Tibial artery (tissue), 4 donors: ENCODE data around the gene LHX1.

ENCODE experiments used
- DNase-seq, 2 donors: peaks; one replicate each; pipeline ENCODE4 v3.0.0-alpha.2; 2019
- H3K27ac ChIP-seq, 2 donors: fragments of 200-600 bp; sonication (generic) in 1 of 2; 1 replicate in 1 of 2; 2 replicates in 1 of 2; pipeline ENCODE4 v1.5.1; 2018 to 2019; ENCODE audit warnings: mild to moderate bottlenecking in 1 of 2
- H3K27me3 ChIP-seq, 2 donors: fragments of 200-600 bp; sonication (generic) in 1 of 2; one replicate each; pipeline versions ENCODE4 v1.5.1 to v1.6.0; 2016 to 2019
- H3K36me3 ChIP-seq, 3 donors: fragments of 200-600 bp; sonication (generic) in 2 of 3; one replicate each; pipeline ENCODE4 v1.5.1; 2016 to 2019; ENCODE audit warnings: mild to moderate bottlenecking in 2 of 3
- H3K4me1 ChIP-seq, 4 donors: fragments of 200-600 bp; sonication (generic) in 2 of 4; 1 replicate in 3 of 4; 2 replicates in 1 of 4; pipeline ENCODE4 v1.5.1; 2016 to 2019
- H3K4me3 ChIP-seq, 2 donors: fragments of 200-600 bp; sonication (generic) in 1 of 2; 1 replicate in 1 of 2; 2 replicates in 1 of 2; pipeline ENCODE4 v1.5.1; 2018 to 2019; ENCODE audit warnings: mild to moderate bottlenecking in 2 of 2
- H3K9me3 ChIP-seq, 3 donors: fragments of 200-600 bp; sonication (generic) in 1 of 3; one replicate each; pipeline ENCODE4 v1.5.1; 2016 to 2019
- intact Hi-C: fragments of 100-400 bp; cut with DNase I; formaldehyde crosslinking; loops from one replicate; pipeline ENCODE4 v1.15.0; 2023; ENCODE audit warnings: low total_unique reads
- TF ChIP-seq, protein P1 (sequence below), 2 experiments: fragments of 200-600 bp in 1 of 2; fragments of 450-650 bp in 1 of 2; IDR thresholded peaks; one replicate each; pipeline ENCODE4 v1.5.1; 2017 to 2019; ENCODE audit warnings: antibody characterized with exemption in 2 of 2, mild to moderate bottlenecking in 1 of 2, moderate library complexity in 1 of 2

LHX1 gene

DNA sequence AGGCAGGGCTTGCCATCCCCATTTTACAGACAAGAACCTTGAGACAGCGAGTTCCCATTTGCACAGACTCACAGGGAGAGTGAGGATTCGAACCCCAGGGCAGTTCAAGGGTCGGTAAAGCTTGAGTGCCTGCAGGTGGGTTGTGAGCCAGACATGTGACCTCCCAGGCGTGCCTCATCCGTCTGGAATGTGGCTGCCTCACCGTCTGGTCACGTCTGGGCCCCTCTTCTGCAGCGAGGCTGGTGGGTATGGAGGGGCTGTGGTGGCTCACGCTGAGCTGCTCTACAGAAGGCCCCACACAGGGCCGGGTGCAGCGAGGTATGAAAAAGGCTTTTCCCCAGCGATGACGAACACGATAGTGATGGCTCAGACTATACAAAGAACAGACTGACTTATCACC, 35.8 kb upstream of the LHX1 start:
- no peak for DNase-seq
- intact Hi-C loops, result no loop called here
- TF ChIP-seq, protein P1, sequence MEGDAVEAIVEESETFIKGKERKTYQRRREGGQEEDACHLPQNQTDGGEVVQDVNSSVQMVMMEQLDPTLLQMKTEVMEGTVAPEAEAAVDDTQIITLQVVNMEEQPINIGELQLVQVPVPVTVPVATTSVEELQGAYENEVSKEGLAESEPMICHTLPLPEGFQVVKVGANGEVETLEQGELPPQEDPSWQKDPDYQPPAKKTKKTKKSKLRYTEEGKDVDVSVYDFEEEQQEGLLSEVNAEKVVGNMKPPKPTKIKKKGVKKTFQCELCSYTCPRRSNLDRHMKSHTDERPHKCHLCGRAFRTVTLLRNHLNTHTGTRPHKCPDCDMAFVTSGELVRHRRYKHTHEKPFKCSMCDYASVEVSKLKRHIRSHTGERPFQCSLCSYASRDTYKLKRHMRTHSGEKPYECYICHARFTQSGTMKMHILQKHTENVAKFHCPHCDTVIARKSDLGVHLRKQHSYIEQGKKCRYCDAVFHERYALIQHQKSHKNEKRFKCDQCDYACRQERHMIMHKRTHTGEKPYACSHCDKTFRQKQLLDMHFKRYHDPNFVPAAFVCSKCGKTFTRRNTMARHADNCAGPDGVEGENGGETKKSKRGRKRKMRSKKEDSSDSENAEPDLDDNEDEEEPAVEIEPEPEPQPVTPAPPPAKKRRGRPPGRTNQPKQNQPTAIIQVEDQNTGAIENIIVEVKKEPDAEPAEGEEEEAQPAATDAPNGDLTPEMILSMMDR (IDR thresholded peaks at IDR 0.05), result no peak
- Histone ChIP-seq H3K27me3 (peaks cover 0 to 38% of the 10 kb centered on the region in 2 donors), H3K36me3 (no peaks in the 10 kb centered on the region), H3K4me1 (no peaks in the 10 kb centered on the region), H3K4me3 (no peak overlapping the region), H3K27ac (no peak overlapping the region), H3K9me3 (no peaks in the 10 kb centered on the region)

DNA sequence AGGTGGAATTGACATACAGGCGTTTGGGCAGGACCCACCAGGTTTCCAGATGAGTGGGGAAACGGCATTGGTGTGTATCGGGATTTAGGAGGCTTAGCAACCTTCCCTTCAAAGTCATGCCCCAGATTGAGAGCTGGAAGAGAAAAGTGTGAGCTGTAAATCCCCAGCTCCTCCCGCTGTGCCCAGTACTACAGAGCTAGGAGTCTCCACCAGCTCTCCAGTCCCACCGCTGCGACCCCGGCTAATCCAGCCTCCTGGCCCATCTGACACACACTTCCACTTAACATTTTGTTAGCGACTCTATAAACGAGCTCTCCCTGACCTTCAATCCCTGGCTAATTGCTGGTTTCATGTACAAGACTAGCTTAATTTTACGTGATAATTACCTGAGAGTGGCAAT, 29.9 kb upstream of the LHX1 start:
- no peak overlapping the region for H3K27ac ChIP-seq
- H3K9me3 ChIP-seq, result no peaks in the 10 kb centered on the region
- TF ChIP-seq, protein P1 (IDR thresholded peaks at IDR 0.05), result no peak
- no peaks in the 10 kb centered on the region for H3K36me3 ChIP-seq
- intact Hi-C loops, result no loop called here
- H3K4me3 ChIP-seq, result no peak overlapping the region
- DNase-seq, result no peak
- no peaks in the 10 kb centered on the region for H3K4me1 ChIP-seq
- H3K27me3 ChIP-seq, result peaks cover 0 to 47% of the 10 kb centered on the region in 2 donors

DNA sequence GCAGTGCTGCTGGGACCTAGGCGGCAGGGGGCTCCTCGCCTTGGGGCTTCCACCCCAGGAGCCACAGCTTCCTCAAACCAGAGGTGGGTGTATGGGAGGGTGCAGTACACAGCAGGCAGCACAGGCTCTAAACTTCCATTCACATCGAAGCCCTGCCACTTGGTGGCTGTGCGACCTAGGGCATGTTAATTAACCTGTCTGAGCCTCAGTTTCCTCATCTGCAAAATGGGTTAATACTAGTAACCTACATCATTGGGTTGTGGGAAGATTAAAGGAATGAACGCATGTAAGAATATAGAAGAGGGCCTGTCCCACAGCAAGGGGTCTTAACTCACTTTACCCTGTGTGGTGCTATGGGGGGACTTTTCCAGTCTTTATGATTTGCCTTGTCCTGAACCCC, 26.8 kb upstream of the LHX1 start:
- H3K4me3 ChIP-seq, result no peak overlapping the region
- DNase-seq, result no peak
- TF ChIP-seq, protein P1 (IDR thresholded peaks at IDR 0.05), result no peak
- peaks cover 0 to 60% of the 10 kb centered on the region in 2 donors for H3K27me3 ChIP-seq
- H3K4me1 ChIP-seq, result no peaks in the 10 kb centered on the region
- H3K27ac ChIP-seq, result no peak overlapping the region
- H3K36me3 ChIP-seq, result no peaks in the 10 kb centered on the region
- no peaks in the 10 kb centered on the region for H3K9me3 ChIP-seq
- intact Hi-C loops, result no loop called here

DNA sequence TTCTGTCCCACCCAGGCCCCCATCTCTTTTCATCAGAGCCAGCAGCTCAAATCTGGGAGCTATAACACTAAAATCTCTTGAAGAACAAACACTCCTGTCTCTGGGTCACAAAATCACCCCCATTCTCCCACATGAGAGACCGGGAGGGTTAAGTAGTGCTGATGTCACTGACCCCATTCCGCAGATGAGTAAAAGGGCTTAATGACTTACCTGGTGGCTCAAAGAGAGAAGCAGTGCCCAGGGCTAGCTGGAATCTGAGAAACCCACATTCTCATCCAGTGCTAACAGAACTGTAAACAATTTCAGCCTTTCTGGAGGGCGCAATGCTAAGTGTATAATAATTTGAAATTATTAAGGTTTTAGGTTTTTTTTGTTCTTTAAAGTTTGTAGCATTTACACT, 26.3 kb upstream of the LHX1 start:
- Histone ChIP-seq H3K36me3 (no peaks in the 10 kb centered on the region), H3K4me1 (no peaks in the 10 kb centered on the region), H3K27me3 (peaks cover 0 to 61% of the 10 kb centered on the region in 2 donors), H3K27ac (no peak overlapping the region), H3K4me3 (no peak overlapping the region), H3K9me3 (no peaks in the 10 kb centered on the region)
- TF ChIP-seq, protein P1 (IDR thresholded peaks at IDR 0.05), result no peak
- no peak for DNase-seq
- intact Hi-C loops, result no loop called here

DNA sequence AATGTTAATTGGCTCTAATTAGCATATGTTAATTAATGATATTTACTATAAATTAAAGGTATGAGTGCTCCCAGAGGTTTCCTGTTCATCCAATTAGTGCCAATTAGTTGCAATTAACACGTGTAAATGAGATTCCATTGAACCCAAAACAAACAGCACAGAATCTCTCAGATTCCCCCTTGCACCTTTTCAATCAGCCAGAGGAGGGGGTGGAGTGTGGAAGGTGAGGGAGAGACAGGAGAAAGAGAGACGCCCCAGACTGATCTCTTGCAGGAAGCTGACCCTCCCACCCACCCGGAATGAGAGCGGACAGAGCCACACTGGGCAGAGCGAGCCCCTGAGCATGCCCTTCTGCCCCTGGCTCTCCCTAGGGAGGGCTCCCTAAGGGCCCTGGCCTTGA, 24.1 kb upstream of the LHX1 start:
- no peak for DNase-seq
- TF ChIP-seq, protein P1 (IDR thresholded peaks at IDR 0.05), result no peak
- Histone ChIP-seq H3K4me1 (no peaks in the 10 kb centered on the region), H3K4me3 (no peak overlapping the region), H3K9me3 (no peaks in the 10 kb centered on the region), H3K27ac (no peak overlapping the region), H3K27me3 (peaks cover 0 to 60% of the 10 kb centered on the region in 2 donors), H3K36me3 (no peaks in the 10 kb centered on the region)
- intact Hi-C loops, result no loop called here

DNA sequence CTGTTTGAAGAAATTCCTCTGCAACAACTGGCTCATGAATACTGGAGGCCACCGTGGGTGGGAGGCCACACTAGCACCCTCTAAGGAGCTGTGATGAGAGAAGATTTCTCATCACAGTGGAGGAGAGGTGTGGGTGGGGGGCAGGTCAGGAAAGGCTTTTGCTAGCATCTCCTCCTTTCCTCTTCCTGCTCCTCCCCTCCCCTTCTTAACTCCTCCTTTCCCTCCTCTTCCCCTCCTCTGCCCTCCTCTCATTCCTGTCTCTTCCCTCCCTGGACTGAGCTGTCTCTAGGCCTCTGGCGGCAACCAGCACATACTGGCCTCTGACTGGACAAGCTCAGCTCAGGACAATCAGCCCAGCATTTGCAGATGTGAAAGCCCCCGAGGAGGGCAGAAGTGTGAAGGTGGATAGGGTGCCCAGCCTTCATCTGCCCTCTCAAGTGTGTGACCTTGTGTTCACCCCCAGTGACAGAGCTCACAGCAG, 19.0 kb upstream of the LHX1 start:
- H3K4me1 ChIP-seq, result no peaks in the 10 kb centered on the region
- peaks cover 0 to 68% of the 10 kb centered on the region in 2 donors for H3K27me3 ChIP-seq

More for the DNA sequence above, 19.0 kb upstream of the LHX1 start:
- DNase-seq, result no peak
- Histone ChIP-seq H3K27ac (no peak overlapping the region), H3K36me3 (no peaks in the 10 kb centered on the region), H3K4me3 (no peak overlapping the region), H3K9me3 (no peaks in the 10 kb centered on the region)
- intact Hi-C loops, result no loop called here
- TF ChIP-seq, protein P1 (IDR thresholded peaks at IDR 0.05), result no peak
